Measurements from ENCODE around the gene CABYR. TPM values are rescaled to one million over a fixed set of nuclear protein-coding genes. Genes with fewer than 3 reads are reported as not detected.

Gene CABYR
- total RNA-seq, 4 donors from 2014 or later, result 2.0 to 4.4 TPM; not detected in 2

GRCh38 chr18:24196764-24197163, 57.9 kb downstream of the CABYR start:
- H3K27ac ChIP-seq, result no peak overlapping the region
- no peak for DNase-seq
- no peaks in the 10 kb centered on the region for H3K36me3 ChIP-seq
- no peak overlapping the region for H3K4me3 ChIP-seq
- no peaks in the 10 kb centered on the region for H3K9me3 ChIP-seq
- no peaks in the 10 kb centered on the region for H3K4me1 ChIP-seq
- H3K27me3 ChIP-seq, result no peaks in the 10 kb centered on the region
- intact Hi-C loops (cut with DNase I; ENCODE audit: low total_unique reads), result no loop called here
- TF ChIP-seq, protein P1, sequence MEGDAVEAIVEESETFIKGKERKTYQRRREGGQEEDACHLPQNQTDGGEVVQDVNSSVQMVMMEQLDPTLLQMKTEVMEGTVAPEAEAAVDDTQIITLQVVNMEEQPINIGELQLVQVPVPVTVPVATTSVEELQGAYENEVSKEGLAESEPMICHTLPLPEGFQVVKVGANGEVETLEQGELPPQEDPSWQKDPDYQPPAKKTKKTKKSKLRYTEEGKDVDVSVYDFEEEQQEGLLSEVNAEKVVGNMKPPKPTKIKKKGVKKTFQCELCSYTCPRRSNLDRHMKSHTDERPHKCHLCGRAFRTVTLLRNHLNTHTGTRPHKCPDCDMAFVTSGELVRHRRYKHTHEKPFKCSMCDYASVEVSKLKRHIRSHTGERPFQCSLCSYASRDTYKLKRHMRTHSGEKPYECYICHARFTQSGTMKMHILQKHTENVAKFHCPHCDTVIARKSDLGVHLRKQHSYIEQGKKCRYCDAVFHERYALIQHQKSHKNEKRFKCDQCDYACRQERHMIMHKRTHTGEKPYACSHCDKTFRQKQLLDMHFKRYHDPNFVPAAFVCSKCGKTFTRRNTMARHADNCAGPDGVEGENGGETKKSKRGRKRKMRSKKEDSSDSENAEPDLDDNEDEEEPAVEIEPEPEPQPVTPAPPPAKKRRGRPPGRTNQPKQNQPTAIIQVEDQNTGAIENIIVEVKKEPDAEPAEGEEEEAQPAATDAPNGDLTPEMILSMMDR (IDR thresholded peaks at IDR 0.05), result no peak
- no peak for TF ChIP-seq POLR2A (IDR thresholded peaks at IDR 0.05)

GRCh38 chr18:24197412-24197811, 58.5 kb downstream of the CABYR start:
- intact Hi-C loops (cut with DNase I; ENCODE audit: low total_unique reads), result no loop called here

DNA sequence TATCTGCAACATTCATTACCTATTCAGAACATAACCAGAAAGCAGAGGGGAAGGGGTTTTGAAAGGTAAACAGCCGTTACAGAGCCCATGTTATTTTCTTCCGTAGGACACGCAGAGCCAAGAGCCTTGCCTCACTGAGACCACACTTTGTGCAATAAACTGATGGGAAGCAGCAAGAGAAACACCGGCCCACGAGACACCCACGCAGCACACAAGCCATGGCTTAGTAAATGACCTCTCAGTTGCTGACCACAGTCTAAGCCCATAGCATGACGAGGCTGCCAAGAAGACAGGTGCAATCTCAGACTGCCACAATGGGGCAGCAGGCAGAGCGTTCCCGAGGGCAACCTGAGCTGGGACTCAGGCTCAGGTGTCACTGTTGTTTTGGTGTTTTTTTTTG, 59.6 kb downstream of the CABYR start:
- no peak overlapping the region for H3K27ac ChIP-seq
- no peak overlapping the region for H3K4me3 ChIP-seq
- DNase-seq, result no peak
- TF ChIP-seq, protein P1 (IDR thresholded peaks at IDR 0.05), result no peak
- TF ChIP-seq POLR2A (IDR thresholded peaks at IDR 0.05), result no peak
- H3K27me3 ChIP-seq, result no peaks in the 10 kb centered on the region
- no peaks in the 10 kb centered on the region for H3K4me1 ChIP-seq
- no peaks in the 10 kb centered on the region for H3K36me3 ChIP-seq
- no peaks in the 10 kb centered on the region for H3K9me3 ChIP-seq
- intact Hi-C loops (cut with DNase I; ENCODE audit: low total_unique reads), result no loop called here

More at GRCh38 chr18:24197412-24197811, 58.5 kb downstream of the CABYR start:
- TF ChIP-seq, protein P1 (IDR thresholded peaks at IDR 0.05), result no peak
- TF ChIP-seq POLR2A (IDR thresholded peaks at IDR 0.05), result no peak
- H3K36me3 ChIP-seq, result no peaks in the 10 kb centered on the region
- H3K4me3 ChIP-seq, result no peak overlapping the region
- no peak overlapping the region for H3K27ac ChIP-seq
- no peaks in the 10 kb centered on the region for H3K9me3 ChIP-seq
- no peaks in the 10 kb centered on the region for H3K4me1 ChIP-seq
- no peak for DNase-seq
- H3K27me3 ChIP-seq, result no peaks in the 10 kb centered on the region

DNA sequence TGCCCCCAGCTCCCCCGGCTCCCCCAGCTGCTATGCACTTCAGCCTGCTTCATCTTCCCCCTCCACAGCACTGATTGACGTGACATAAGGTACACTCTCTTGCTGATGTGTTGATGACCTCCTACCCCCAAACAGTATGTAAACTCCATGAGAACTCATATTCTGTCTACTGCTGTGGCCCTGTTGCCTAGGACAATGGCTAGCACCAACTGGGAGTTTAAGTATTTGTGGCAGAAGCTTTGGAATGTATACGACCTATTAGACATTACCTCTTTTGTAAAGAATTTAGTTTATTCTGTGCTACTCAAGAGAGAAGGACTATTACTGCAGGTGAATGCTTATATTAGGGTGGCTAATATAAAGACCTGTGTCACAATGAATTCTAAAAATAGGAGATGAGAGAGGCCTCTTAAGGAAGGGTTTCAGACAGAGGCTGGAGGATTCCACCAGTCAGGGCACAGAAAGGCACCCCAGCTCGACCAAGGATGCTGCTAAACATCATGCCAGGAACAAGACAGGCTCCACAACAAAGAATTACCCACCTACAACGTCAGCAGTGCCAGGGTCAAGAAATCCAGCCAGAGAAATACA, 60.6 kb downstream of the CABYR start:
- Histone ChIP-seq H3K4me3 (no peak overlapping the region), H3K9me3 (no peaks in the 10 kb centered on the region), H3K27ac (no peak overlapping the region), H3K27me3 (no peaks in the 10 kb centered on the region), H3K4me1 (no peaks in the 10 kb centered on the region), H3K36me3 (no peaks in the 10 kb centered on the region)
- intact Hi-C loops (cut with DNase I; ENCODE audit: low total_unique reads), result no loop called here
- DNase-seq, result no peak
- TF ChIP-seq, protein P1 (IDR thresholded peaks at IDR 0.05), result no peak
- no peak for TF ChIP-seq POLR2A (IDR thresholded peaks at IDR 0.05)

- Histone ChIP-seq H3K27me3 (no peaks in the 10 kb centered on the region), H3K27ac (no peak overlapping the region), H3K36me3 (no peaks in the 10 kb centered on the region), H3K4me1 (no peaks in the 10 kb centered on the region), H3K9me3 (no peaks in the 10 kb centered on the region), H3K4me3 (no peak overlapping the region)
- intact Hi-C loops (cut with DNase I; ENCODE audit: low total_unique reads), result no loop called here
- DNase-seq, result no peak
- TF ChIP-seq POLR2A (IDR thresholded peaks at IDR 0.05), result no peak
- TF ChIP-seq, protein P1 (IDR thresholded peaks at IDR 0.05), result no peak
These were observed 61.8 kb downstream of the CABYR start for GRCh38 chr18:24200494-24201290.

All from uterus (tissue), 4 donors.